HEK293 (cell line): ENCODE results near the gene TET2.

Experiments used
- CTCF ChIA-PET: fragments of 350-600 bp; formaldehyde crosslinking; extraction: SDS; loops from one replicate; lab custom pipeline; 2021; ENCODE audit warnings: antibody characterized with exemption; lab: Yijun Ruan, JAX
- POLR2A ChIA-PET: fragments of 300-600 bp; formaldehyde crosslinking; extraction: SDS; loops from one replicate; lab custom pipeline; 2020; ENCODE audit warnings: antibody characterized with exemption, inconsistent platforms; lab: Yijun Ruan, JAX
- H3K27ac ChIP-seq: fragments of 200-500 bp; sonication (Bioruptor generic); 2 replicates; pipeline ENCODE4 v1.5.1; 2014; ENCODE audit warnings: low read depth, low read length, control low read depth, inconsistent platforms; ENCODE audit errors: extremely low read depth
- H3K36me3 ChIP-seq, 2 experiments: fragments of 200-500 bp in 1 of 2; sonication (Bioruptor generic) in 1 of 2; 1 replicate in 1 of 2; 2 replicates in 1 of 2; pipeline ENCODE4 v1.5.1; 2014 to 2017; ENCODE audit warnings: inconsistent platforms in 2 of 2, low read length in 2 of 2; ENCODE audit not compliant: control insufficient read depth in 2 of 2, insufficient read depth in 1 of 2
- H3K4me1 ChIP-seq: fragments of 200-500 bp; sonication (Bioruptor generic); 2 replicates; pipeline ENCODE4 v1.5.1; 2014; ENCODE audit warnings: mild to moderate bottlenecking, low read length, inconsistent platforms; ENCODE audit not compliant: control insufficient read depth, insufficient read depth
- H3K4me3 ChIP-seq: 2 replicates; pipeline ENCODE4 v1.5.1; 2011; ENCODE audit warnings: low read depth, mild to moderate bottlenecking, control low read depth, low read length, moderate library complexity
- H3K9me3 ChIP-seq: fragments of 200-500 bp; sonication (Bioruptor generic); 2 replicates; pipeline ENCODE4 v1.5.1; 2014; ENCODE audit warnings: low read depth, low read length, inconsistent platforms; ENCODE audit not compliant: control insufficient read depth, insufficient read depth
- GLI2 ChIP-seq: fragments of 450-650 bp; formaldehyde crosslinking; IDR thresholded peaks from 2 replicates; pipeline ENCODE4; 2017; ENCODE audit warnings: missing biosample characterization, missing genetic modification characterization, low read depth, borderline replicate concordance
- HOXD13 ChIP-seq: sonication (generic); formaldehyde crosslinking; IDR thresholded peaks from 2 replicates; pipeline ENCODE4 v1.8.0; 2022; ENCODE audit warnings: missing genetic modification reagents, borderline replicate concordance
- KLF8 ChIP-seq: fragments of 450-650 bp; formaldehyde crosslinking; IDR thresholded peaks from 2 replicates; pipeline ENCODE4 v1.5.1; 2016; ENCODE audit warnings: missing biosample characterization, missing genetic modification characterization
- MEIS1 ChIP-seq: sonication (generic); formaldehyde crosslinking; IDR thresholded peaks from 2 replicates; pipeline ENCODE4 v1.8.1; 2022; ENCODE audit warnings: missing genetic modification reagents, mild to moderate bottlenecking, borderline replicate concordance
- PRDM1 ChIP-seq: fragments of 450-650 bp; formaldehyde crosslinking; IDR thresholded peaks from 2 replicates; pipeline ENCODE4; 2016; ENCODE audit warnings: missing biosample characterization, missing genetic modification characterization
- TRIM28 ChIP-seq: IDR thresholded peaks from 2 replicates; pipeline ENCODE4 v1.6.1; 2011; ENCODE audit warnings: low read length, control low read depth, borderline replicate concordance
- ZNF112 ChIP-seq: fragments of 450-650 bp; formaldehyde crosslinking; IDR thresholded peaks from 2 replicates; pipeline ENCODE4 v1.5.0; 2017; ENCODE audit warnings: missing biosample characterization, missing genetic modification characterization
- ZNF174 ChIP-seq: fragments of 450-650 bp; formaldehyde crosslinking; IDR thresholded peaks from 2 replicates; pipeline ENCODE4 v1.5.0; 2017; ENCODE audit warnings: missing biosample characterization, mild to moderate bottlenecking, missing genetic modification characterization
- ZNF350 ChIP-seq: fragments of 450-650 bp; formaldehyde crosslinking; IDR thresholded peaks from 2 replicates; pipeline ENCODE4 v1.5.0; 2017; ENCODE audit warnings: missing biosample characterization, mild to moderate bottlenecking, missing genetic modification characterization
- ZNF585B ChIP-seq: fragments of 450-650 bp; formaldehyde crosslinking; IDR thresholded peaks from 2 replicates; pipeline ENCODE4 v1.5.1; 2016; ENCODE audit warnings: missing biosample characterization, missing genetic modification characterization
- ZNF623 ChIP-seq: fragments of 450-650 bp; formaldehyde crosslinking; IDR thresholded peaks from 2 replicates; pipeline ENCODE4 v1.5.1; 2016; ENCODE audit warnings: missing biosample characterization, missing genetic modification characterization
- ZNF664 ChIP-seq: fragments of 450-650 bp; formaldehyde crosslinking; IDR thresholded peaks from 2 replicates; pipeline ENCODE4 v1.5.1; 2016; ENCODE audit warnings: missing biosample characterization, missing genetic modification characterization
- ZNF707 ChIP-seq: fragments of 450-650 bp; formaldehyde crosslinking; IDR thresholded peaks from 2 replicates; pipeline ENCODE4 v1.5.1; 2016; ENCODE audit warnings: missing biosample characterization, missing genetic modification characterization
- ZSCAN23 ChIP-seq: fragments of 450-650 bp; formaldehyde crosslinking; IDR thresholded peaks from 2 replicates; pipeline ENCODE4 v1.5.1; 2016; ENCODE audit warnings: missing biosample characterization, missing genetic modification characterization
- TF ChIP-seq, protein P1 (sequence below): IDR thresholded peaks from 2 replicates; pipeline ENCODE4 v1.6.1; 2011; ENCODE audit warnings: mild to moderate bottlenecking, low read depth, low read length, borderline replicate concordance
- TF ChIP-seq, protein P2 (sequence below): fragments of 450-650 bp; IDR thresholded peaks from 2 replicates; pipeline ENCODE4 v1.5.1; 2018; ENCODE audit warnings: missing biosample characterization, missing genetic modification characterization
- TF ChIP-seq, protein P3 (sequence below): fragments of 450-650 bp; formaldehyde crosslinking; conservative IDR thresholded peaks from 2 replicates; pipeline ENCODE4 v1.5.1; 2016; ENCODE audit warnings: low read depth, missing biosample characterization, missing genetic modification characterization
- TF ChIP-seq, protein P4 (sequence below): fragments of 450-650 bp; formaldehyde crosslinking; IDR thresholded peaks from 2 replicates; pipeline ENCODE4 v1.5.1; 2016; ENCODE audit warnings: missing biosample characterization, missing genetic modification characterization, borderline replicate concordance

Gene TET2

DNA sequence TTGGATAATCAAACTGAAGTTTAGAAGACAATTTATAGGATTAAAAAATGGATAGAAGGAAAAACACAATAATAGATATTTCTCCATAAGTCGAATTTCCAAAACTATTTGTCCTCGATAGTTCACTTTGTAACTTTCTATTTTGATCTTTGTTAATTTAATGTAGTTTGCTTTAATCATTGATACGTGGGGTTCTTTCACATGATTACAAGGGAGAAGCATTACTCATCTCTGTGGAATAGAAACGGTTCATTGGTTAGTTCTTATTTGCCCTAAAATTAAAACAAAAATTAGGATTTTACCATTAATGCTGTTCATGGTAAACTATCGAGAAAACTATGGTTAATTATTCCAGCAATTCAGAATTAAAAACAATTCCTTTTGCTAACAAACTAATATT, 2.1 kb downstream of the TET2 start:
- TF ChIP-seq, protein P1, sequence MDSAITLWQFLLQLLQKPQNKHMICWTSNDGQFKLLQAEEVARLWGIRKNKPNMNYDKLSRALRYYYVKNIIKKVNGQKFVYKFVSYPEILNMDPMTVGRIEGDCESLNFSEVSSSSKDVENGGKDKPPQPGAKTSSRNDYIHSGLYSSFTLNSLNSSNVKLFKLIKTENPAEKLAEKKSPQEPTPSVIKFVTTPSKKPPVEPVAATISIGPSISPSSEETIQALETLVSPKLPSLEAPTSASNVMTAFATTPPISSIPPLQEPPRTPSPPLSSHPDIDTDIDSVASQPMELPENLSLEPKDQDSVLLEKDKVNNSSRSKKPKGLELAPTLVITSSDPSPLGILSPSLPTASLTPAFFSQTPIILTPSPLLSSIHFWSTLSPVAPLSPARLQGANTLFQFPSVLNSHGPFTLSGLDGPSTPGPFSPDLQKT = no peak
- TF ChIP-seq TRIM28 (no peak), MEIS1 (CRISPR knock-in tag) (no peak), ZNF664 (tag by site-specific recombination) (no peak), ZNF350 (tag by site-specific recombination) (no peak), ZSCAN23 (tag by site-specific recombination) (no peak)
- TF ChIP-seq, protein P2, sequence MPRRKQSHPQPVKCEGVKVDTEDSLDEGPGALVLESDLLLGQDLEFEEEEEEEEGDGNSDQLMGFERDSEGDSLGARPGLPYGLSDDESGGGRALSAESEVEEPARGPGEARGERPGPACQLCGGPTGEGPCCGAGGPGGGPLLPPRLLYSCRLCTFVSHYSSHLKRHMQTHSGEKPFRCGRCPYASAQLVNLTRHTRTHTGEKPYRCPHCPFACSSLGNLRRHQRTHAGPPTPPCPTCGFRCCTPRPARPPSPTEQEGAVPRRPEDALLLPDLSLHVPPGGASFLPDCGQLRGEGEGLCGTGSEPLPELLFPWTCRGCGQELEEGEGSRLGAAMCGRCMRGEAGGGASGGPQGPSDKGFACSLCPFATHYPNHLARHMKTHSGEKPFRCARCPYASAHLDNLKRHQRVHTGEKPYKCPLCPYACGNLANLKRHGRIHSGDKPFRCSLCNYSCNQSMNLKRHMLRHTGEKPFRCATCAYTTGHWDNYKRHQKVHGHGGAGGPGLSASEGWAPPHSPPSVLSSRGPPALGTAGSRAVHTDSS (tag by site-specific recombination) = no peak
- TF ChIP-seq, protein P3, sequence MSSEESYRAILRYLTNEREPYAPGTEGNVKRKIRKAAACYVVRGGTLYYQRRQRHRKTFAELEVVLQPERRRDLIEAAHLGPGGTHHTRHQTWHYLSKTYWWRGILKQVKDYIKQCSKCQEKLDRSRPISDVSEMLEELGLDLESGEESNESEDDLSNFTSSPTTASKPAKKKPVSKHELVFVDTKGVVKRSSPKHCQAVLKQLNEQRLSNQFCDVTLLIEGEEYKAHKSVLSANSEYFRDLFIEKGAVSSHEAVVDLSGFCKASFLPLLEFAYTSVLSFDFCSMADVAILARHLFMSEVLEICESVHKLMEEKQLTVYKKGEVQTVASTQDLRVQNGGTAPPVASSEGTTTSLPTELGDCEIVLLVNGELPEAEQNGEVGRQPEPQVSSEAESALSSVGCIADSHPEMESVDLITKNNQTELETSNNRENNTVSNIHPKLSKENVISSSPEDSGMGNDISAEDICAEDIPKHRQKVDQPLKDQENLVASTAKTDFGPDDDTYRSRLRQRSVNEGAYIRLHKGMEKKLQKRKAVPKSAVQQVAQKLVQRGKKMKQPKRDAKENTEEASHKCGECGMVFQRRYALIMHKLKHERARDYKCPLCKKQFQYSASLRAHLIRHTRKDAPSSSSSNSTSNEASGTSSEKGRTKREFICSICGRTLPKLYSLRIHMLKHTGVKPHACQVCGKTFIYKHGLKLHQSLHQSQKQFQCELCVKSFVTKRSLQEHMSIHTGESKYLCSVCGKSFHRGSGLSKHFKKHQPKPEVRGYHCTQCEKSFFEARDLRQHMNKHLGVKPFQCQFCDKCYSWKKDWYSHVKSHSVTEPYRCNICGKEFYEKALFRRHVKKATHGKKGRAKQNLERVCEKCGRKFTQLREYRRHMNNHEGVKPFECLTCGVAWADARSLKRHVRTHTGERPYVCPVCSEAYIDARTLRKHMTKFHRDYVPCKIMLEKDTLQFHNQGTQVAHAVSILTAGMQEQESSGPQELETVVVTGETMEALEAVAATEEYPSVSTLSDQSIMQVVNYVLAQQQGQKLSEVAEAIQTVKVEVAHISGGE = no peak
- TF ChIP-seq, protein P4, sequence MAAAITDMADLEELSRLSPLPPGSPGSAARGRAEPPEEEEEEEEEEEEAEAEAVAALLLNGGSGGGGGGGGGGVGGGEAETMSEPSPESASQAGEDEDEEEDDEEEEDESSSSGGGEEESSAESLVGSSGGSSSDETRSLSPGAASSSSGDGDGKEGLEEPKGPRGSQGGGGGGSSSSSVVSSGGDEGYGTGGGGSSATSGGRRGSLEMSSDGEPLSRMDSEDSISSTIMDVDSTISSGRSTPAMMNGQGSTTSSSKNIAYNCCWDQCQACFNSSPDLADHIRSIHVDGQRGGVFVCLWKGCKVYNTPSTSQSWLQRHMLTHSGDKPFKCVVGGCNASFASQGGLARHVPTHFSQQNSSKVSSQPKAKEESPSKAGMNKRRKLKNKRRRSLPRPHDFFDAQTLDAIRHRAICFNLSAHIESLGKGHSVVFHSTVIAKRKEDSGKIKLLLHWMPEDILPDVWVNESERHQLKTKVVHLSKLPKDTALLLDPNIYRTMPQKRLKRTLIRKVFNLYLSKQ (tag by site-specific recombination) = no peak
- Histone ChIP-seq H3K9me3 (no peaks in the 10 kb centered on the region), H3K4me3 (no peak overlapping the region), H3K4me1 (no peaks in the 10 kb centered on the region), H3K27ac (no peak overlapping the region), H3K36me3 (no peaks in the 10 kb centered on the region)
- ChIA-PET CTCF (no interaction called here), POLR2A (no interaction called here)

DNA sequence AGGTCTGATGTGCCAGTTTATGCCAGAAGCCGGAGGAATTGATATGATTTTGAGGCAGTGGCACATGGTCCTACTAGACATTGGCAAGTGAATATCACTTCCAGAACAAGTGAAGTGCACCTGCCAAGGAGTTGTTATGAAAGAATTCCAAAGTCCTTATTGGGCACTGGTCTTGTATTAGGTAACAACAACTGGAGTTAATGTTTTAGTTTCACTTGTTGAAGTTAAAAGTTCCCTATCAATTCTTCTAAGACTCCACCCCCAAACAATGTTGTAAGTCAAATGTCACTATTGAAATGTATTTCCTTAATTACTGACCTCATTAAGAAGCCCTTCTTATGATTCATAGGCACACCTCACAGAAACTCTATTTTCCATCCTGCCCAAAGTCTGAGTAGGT, 3.1 kb downstream of the TET2 start:
- H3K4me3 ChIP-seq = no peak overlapping the region
- POLR2A ChIA-PET = no interaction called here
- CTCF ChIA-PET = no interaction called here

DNA sequence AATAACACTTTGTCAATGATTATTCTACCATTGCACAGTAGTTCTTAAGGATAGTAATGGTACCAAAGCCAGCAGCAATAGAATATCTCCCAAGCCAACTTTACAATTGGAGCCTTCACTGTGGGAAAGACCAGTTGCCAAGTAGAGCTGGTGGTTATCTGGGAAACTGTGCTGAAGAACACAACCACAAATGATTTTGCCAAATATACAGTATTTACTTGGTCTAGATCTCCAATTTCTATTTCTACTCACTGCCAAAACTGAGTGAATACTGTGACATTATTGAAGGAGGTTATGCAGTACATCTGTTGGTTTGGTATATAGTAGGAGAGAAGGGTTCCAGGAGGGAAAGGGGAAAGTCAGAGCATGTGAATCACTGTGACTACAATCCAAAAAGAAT, 3.8 kb downstream of the TET2 start:
- ChIA-PET CTCF (no interaction called here), POLR2A (no interaction called here)
- Histone ChIP-seq H3K9me3 (no peaks in the 10 kb centered on the region), H3K4me1 (no peaks in the 10 kb centered on the region), H3K36me3 (no peaks in the 10 kb centered on the region), H3K27ac (no peak overlapping the region), H3K4me3 (no peak overlapping the region)
- TF ChIP-seq HOXD13 (CRISPR knock-in tag) = no peak
- no peak for TF ChIP-seq GLI2 (tag by site-specific recombination)
- no peak for TF ChIP-seq ZNF174 (tag by site-specific recombination)
- TF ChIP-seq ZNF585B = no peak

More for the DNA sequence above, 3.1 kb downstream of the TET2 start:
- H3K4me1 ChIP-seq = no peaks in the 10 kb centered on the region
- TF ChIP-seq ZNF112 (no peak), ZNF707 (tag by site-specific recombination) (no peak), PRDM1 (tag by site-specific recombination) (no peak), KLF8 (tag by site-specific recombination) (no peak), ZNF623 (no peak)
- H3K9me3 ChIP-seq = no peaks in the 10 kb centered on the region
- no peak overlapping the region for H3K27ac ChIP-seq
- H3K36me3 ChIP-seq = no peaks in the 10 kb centered on the region
